HG03108 (cell line): ENCODE measurements around the gene UBE3C.

ENCODE experiments used
- ATAC-seq: cut with Tn5 transposase; IDR thresholded peaks from one replicate; pipeline ENCODE4 v1.9.1; 2021; ENCODE audit warnings: moderate library complexity; ENCODE audit not compliant: unreplicated experiment

The UBE3C gene

DNA sequence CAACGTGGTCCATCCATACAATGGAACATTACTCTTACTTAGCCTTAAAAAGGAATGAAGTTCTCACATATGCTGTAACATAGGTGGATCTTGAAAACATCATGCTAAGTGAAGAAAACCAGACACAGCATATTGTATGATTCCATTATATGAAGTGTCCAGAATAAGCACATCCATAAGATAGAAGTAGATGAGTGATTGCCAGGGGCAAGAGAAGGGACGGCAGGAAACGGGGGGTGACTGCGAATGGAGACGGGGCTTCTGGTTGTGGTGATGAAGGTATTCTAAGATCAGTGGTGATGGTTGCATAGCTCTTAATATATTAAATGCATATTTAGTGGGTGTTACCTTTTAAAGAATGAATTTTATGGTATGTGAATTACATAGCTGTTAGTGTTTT, 29.8 kb downstream of the UBE3C start:
- no peak for ATAC-seq

DNA sequence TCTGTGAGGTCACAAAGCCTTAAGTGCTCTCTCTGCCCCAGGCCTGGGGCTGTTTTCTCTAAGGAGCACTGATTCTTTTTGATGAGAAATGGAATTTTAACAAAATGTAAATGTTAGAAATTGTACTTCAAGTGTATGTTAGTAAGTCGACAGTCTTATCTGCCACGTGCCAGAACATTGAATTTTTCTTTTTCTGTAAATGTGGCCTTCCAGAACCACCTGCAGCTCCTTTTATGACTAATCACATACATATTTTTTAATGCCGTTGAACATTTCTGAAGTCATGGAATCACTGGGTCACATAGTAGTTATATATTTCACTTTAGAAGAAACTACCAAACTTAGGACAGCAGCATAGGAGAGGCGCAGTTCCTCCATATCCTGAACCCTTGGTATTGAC, 38.0 kb downstream of the UBE3C start:
- ATAC-seq: no peak

- no peak for ATAC-seq
These were observed 38.7 kb downstream of the UBE3C start for GRCh38 chr7:157177333-157177982.

DNA sequence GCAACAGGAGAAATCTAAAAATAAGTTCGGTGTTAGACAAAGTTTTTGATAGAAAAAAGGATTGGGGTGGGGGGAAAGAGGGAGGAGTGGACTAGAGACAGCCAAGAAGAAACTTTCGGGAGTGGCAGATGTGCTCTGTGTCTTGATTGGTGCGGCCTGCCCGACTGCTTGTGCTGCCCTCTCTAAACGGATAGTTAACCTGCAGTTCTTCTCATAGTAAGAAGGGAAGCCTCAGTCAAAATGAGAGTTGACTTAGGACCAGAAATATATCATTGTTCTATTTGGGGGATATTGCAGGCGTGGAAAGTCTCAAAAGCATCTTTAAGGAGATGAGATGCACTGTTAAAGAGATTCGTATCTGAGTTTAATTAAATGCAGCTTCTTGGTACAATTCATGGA, 39.3 kb downstream of the UBE3C start:
- ATAC-seq: no peak

DNA sequence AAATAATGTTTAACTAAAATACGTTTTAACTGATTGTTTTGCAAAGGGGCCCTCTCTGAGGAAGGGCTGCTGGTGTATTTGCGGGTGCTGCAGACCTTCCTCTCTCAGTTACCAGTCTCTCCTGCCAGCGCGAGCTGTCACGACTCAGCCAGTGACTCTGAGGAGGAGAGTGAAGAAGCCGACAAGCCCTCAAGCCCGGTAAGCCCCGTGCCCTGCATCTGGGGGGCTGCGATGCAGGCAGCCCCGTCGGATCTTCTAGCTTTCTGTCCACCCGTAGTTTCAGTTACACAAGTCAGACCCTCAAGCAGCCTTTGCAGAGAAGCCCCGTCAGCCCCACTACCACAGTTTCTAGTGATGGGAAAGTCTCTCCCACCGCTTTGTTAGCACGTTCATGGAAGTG, 45.1 kb downstream of the UBE3C start:
- no peak for ATAC-seq

- no peak for ATAC-seq
These were observed 49.5 kb downstream of the UBE3C start for GRCh38 chr7:157188091-157188665.

GRCh38 chr7:157189405-157189804, 50.7 kb downstream of the UBE3C start:
- ATAC-seq: no peak

DNA sequence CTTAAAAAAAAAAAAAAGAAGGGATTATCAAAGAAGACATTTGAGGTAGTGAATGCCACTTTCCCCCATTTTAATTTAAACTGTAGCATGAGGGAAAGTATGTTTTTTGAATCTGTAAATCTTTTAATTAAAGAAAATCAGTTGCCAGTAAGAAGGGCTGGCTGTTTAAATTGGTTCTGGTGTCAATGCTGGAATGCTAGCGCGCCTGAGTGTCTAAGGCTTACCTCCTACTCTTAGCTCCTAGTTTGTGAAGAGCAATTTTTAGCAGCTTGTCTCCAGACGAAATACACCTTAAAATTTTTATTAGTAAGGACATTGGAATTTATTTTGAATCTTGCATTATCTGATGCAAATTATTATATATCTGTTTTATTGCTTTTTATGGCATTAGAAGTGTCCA, 54.1 kb downstream of the UBE3C start:
- ATAC-seq: no peak

DNA sequence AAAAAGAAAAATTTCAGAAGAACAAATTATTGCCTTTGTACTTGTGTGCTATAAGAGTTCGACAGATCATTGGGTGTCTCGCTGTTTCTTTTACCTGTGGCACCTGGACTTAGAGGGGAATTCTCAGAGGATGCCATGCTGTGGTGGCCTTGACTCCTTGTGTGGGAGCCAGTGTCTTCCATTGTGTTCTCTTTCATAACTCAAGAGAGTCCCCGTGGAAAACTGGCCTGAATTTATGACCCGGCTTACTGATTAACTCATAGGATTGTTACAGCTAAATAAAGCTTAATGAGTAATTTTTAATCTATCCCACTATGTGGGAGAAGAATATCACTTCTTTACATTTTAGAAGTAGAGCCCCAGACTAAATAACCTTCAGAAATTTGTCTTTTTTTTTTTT, 54.5 kb downstream of the UBE3C start:
- no peak for ATAC-seq

- ATAC-seq: no peak
These were observed 56.2 kb downstream of the UBE3C start for GRCh38 chr7:157194948-157195347.

DNA sequence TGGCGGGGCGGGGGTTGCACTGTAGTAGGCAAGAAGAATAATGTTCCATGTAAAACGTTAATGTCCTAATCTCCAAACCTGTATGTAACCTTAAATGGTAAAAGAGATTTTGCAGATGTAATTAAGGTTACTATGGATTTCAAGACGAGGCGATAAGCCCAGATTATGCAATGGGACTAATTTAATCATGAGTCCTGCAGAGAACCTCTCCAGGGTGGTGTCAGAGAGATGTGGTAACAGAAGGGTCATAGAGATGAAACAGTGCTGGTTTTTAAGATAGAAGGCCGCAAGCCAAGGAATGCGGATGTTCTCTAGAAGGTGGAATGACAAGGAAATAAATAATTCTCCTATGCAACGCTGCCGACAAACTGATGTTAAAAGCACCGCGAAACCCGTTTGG, 57.1 kb downstream of the UBE3C start:
- ATAC-seq: no peak

DNA sequence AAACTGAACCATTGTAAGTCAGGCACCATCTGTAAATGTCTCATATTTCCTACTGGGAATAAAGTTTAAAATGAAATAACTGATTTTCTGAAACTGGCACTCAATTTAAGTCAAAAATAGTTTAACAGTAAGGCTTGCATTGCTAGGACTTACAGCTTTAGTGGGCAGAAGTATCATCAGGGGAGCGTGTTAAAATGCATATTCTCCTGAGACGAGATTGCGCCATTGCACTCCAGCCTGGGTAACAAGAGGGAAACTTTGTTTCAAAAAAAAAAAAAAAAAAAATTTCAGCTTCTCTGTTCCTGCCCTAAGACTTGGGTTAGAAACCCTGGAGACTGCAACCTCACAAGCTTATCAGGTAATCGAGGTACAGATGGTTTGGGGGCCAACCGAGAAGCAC, 65.4 kb downstream of the UBE3C start:
- no peak for ATAC-seq

DNA sequence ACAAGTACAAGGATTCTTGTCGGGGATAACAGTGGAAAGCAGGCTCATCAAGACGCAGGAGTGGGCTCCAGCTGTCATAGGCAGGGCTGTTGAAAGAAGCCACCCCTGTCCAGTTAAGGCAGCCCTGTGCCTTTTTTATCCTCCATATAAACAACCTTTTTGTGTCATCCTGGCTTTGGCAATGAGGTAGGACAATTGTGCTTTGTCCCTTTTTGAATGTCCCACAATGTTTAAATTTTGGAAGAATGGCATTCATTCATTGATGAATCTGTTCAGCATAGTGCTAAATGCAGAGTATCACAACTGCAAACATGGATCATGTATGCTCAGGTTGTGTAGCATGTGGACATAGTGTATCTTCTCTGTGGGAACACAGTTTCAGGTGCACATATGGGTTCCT, 66.7 kb downstream of the UBE3C start:
- ATAC-seq: no peak

GRCh38 chr7:157208571-157209413, 70.1 kb downstream of the UBE3C start:
- no peak for ATAC-seq

- no peak for ATAC-seq
These were observed 72.0 kb downstream of the UBE3C start for GRCh38 chr7:157210682-157211081.

GRCh38 chr7:157211690-157212089, 73.0 kb downstream of the UBE3C start:
- ATAC-seq: no peak

- ATAC-seq: peak; percentile 61
These were observed 80.4 kb downstream of the UBE3C start for GRCh38 chr7:157219154-157219553.

DNA sequence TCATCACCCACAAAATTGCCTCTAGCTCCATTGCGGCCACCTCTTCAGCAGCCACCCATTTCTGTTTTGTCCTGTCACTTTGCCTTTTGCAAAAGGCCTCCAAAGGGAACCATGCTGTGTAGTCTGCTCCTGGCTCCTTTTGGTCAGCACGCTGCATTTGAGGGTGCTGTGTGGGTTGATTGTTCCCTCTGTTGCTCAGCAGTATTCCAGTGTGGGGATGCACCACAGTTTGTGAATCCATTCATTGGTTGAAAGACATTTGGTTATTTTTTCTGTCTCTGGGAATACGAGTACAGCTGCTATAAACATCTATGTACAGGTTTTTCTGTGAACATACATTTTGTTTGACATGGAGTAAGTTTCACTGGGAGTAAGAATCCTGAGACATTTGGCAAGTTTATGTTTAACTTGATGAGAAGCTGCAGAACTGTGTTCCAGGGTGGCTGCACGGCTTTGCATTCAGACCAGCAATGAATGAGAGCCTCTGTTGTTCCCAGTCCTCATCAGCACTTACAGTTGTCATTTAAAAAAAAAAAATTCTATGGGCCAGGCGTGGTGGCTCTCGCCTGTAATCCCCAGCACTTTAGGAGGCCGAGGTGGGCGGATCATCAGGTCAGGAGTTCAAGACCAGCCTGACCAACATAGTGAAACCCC, 82.3 kb downstream of the UBE3C start:
- ATAC-seq: no peak

GRCh38 chr7:157222687-157223086, 84.0 kb downstream of the UBE3C start:
- no peak for ATAC-seq

DNA sequence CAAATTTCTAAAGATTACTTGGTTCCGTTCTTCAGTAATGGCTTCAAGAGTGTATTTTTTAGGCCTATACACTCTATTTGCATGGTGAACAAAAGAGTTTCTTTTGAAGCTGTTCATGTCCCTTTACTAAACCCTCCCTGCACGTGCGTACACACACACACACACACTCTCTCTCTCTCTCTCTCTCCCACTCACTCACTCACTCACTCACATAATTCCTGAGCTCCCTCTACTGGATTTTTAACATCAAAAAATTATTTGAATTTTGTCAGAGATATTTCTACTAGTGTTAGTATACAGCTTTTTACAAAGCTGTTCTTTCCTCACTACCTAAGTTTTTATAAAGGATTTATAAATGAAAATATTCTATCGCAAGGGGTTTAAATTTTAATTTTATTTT, 85.9 kb downstream of the UBE3C start:
- no peak for ATAC-seq

GRCh38 chr7:157228864-157229422, 90.2 kb downstream of the UBE3C start:
- no peak for ATAC-seq
